Stimulated activated CD4-positive, alpha-beta T cell treated with anti-CD3 and anti-CD28 coated beads, Interleukin-12 subunit alpha, Interleukin-12 subunit beta, amount 100 ng/mL, for 48 hours (primary cell): ENCODE results near the gene TMEM145.
"Not testable (repeated sequence)": the region's sequence is repeated elsewhere in the genome, so short reads cannot be mapped to it uniquely, and the experiment has no call there.

Source experiments
- DNase-seq, 3 donors: peaks; one replicate each; pipeline ENCODE4 v3.0.0-alpha.2; 2020; ENCODE audit warnings: low read depth in 2 of 3, low spot score in 1 of 3

The TMEM145 gene

DNA sequence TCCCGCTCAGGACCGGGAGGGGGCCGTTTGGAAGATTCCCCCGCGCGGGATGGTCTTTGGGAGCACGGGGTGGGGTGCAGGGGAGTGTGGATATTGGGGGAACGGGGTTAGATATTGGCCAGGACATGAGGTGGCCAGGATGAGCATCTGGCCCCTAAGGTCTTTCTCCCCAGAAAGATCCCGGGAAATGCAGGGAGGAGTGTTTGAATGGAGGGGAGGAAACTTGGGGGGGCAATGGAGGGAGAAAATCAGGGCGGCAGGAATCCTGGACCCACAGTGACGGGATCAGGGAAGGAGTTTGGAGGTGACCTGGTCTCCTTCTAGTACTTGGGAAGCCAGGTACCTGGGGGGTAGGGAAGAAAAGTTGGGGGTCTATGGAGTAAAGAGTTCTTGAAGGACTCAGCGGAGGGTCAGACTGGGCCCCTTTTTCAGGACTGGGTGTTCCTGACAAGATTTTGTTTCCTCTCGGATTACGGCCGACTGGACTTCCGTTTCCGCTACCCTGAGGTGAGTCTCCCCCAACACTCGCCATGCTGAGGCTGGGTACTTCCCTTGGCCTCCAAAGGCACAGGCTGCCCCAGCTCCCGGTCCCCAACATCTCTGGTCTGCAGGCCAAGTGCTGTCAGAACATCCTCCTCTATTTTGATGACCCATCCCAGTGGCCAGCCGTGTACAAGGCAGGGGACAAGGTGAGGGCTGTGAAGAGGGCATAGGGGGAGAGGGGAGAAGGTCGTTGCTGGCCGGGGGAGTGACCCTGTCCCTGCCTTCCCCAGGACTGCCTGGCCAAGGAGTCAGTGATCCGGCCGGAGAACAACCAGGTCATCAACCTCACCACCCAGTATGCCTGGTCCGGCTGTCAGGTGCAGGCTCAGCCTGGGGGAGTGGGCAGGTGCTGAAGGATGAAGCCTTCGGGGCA is 989 bp downstream of the TMEM145 start:
- DNase-seq: no peak

DNA sequence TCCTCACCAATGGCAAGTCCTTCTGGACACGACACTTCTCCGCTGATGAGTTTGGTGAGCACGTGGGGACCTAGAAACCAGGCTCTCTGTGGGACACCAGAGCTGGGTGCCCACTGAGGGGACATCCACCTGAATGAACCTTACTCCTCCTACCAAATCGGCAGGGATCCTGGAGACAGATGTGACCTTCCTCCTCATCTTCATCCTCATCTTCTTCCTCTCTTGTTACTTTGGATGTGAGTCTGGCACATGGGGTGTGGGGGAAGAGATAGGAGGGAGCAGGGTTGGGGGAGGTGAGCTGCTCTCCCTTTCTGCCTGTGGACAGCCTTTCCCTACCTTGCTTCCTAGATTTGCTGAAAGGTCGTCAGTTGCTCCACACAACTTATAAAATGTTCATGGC is 1.9 kb downstream of the TMEM145 start:
- DNase-seq: no peak

DNA sequence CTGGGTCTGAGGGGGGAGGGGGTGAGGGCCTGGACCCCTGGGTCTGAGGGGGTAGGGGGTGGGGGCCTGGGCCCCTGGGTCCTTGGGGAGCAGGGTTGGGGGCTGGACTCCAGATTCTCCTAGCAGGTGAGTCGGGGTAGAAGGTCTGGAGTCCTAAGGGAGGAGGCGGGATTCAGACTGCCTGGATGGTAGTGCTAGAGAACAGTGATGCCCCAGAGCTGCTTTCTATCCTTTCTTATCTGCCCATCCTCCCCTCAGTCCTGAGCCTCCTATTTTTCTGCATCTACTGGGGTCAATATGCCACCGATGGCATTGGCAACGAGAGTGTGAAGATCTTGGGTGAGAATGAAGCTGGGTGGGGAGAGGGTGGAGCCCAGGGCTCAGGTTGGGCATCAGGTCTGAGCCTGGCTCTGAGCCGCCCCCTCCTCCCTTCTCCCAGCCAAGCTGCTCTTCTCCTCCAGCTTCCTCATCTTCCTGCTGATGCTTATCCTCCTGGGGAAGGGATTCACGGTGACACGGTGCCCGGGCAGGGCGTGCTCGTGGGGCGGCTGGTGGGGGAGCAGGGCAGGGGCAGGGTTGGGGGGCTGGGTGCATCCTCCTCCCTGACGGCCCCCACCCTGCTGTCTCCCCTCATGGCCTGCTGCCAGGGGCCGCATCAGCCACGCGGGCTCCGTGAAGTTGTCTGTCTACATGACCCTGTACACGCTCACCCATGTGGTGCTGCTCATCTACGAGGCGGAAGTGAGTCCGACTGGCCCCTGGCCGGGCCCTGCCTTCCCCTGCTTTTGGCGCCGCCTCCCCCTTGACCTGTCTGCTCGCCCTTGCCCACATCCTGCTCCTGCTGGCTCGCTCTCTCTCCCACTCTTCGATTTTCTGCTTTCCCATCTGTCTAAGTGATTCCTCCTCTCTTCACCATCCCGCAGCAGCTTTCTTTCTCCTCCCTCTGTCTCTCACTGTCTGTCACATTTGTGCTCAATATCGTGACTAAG is 3.4 kb downstream of the TMEM145 start:
- no peak for DNase-seq

DNA sequence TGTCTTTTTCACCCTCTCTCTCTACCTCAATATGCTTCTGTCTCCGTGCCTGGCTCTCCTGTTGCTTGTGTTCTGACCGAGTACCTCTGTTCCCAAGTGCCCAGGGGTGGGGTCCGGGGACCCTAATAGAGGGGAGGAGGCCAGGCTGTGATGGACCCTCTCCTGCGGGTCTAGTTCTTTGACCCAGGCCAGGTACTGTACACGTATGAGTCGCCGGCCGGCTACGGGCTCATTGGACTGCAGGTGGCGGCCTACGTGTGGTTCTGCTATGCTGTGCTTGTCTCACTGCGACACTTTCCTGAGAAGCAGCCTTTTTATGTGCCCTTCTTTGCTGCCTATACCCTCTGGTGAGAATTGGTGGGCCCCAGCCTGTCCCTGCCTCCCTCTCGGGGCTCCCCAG is 4.4 kb downstream of the TMEM145 start:
- no peak for DNase-seq

DNA sequence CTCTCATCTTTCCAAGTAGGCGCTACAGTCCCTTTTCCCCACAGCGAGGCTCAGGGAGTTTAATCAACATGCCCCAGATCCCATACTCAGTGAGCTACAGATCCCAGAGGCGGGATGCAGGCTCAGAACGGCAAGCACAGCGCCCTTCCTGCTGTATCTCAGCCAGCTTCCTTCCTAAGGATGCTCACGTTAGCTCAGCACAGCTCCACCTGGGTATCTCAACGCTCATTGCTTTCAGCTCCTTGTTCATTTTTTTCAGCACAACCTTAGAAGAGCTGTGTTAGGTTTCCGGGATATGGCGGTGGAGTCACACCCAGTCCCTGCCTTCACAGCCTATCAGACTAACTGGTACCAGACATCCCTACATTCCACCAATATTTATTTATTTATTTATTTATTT is 9.2 kb downstream of the TMEM145 start:
- DNase-seq: no peak

DNA sequence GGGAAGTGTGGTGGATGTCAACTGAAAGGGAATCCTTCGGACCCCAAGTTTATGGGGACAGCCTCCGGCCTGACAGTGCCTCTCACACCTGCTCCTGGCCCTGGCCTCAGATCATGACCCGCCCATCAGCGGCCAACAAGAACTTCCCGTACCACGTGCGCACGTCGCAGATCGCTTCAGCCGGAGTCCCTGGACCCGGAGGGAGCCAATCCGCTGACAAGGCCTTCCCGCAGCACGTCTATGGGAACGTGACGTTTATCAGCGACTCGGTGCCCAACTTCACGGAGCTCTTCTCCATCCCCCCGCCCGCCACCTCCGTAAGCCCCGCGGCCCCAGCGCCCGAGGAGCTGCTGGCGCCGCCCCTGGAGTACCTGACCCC is 10.4 kb downstream of the TMEM145 start:
- no peak for DNase-seq

DNA sequence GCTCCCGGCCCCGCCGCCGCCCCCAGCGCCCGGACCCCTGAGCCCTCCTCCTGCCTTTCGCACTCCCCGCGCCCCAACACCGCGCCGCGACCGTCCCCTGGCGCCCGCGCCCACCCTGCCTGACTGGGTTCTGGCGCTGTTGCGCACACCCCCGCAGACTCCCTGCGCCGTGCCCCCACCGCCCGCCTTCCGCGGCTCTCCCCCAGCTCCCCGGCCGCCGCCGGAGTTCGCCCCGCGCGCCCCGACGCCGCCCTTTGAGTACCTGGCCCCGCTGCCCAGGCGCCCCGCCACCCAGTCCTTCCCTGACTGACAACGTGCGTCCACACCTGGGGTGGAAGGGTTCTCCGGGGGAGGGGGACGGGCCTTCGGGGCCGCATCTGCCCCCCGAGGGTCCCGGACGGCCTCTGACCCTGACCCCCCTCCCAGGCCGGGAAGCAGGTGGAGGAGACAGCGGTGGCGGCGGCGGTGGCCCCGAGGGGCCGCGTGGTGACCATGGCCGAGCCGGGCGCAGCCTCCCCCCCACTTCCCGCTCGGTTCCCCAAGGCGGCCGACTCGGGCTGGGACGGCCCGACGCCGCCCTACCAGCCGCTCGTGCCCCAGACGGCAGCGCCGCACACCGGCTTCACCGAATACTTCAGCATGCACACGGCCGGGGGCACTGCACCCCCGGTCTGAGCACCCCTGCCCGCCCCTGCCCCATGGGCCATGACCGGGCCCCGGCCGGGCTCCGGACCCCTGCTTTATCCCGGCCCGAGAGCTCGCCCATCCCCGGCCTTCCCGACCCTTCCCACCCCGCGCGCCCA is 10.9 kb downstream of the TMEM145 start:
- DNase-seq: no peak

DNA sequence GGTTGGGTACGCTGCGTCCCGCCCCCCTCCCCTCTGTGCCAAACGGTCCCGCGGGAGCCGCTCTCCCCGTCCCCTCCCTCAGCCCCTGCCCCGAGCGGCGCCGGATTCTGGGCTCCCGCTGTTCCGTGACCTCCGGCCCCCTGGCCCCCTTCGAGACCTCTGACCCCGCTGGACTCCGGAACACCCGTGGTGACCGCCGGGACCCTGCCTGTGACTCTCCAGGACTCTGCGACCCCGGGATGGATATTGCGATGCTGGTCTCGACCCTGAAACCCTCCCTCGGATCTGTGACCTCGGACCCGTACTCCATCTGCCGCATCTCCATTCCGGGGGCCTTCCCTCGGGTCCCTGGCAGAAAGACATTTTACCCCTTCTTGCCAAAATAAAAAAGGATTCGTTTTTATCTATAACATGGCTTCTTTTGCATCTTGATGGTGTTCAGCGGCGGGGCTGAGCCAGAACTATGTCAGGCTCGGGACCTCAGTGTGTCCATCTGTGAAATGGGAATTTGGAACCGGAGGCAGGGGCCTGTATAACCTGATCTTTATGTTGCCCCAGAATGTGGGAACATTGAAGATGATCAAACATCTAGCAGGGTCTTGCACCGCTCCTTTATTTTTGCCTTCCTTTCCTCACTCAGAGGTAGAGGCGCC is 11.7 kb downstream of the TMEM145 start:
- no peak for DNase-seq

DNA sequence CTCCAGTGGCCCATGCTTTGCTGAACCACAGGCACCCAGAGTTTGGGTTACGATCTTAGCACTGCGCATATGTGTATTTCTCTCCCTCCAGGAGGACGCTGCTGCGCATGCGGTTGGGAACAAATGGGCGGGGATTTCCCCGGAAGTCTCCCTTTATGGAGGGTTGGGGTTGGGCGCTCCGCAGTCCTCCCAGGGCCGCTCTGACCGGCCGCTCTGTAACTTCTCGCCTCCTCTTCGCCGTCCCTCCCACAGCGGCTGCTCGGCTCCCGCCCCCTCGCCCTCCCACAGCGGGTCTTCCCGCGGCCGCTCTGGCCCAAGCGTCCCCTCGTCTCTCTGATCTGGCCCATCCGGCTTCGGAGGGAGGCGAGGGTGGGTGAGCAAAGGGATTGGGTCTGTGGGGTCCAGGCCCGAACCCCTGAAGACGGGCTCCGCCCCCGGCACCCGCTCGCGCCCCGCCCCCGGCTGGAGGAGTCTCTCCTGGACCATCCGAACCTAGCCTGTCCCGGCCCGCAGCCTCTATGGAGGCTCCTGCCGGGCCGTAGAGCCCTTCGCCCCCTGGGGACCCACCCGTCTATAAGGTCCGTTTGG is 12.3 kb downstream of the TMEM145 start, which contains the start of gene MEGF8:
Gene MEGF8 (plus strand): TSS at position 328 of the 588 bp plus-strand sequence. CDS start 609 bp downstream, outside the sequence.
- peak; percentile 97 to 98 (median 97) for DNase-seq

DNA sequence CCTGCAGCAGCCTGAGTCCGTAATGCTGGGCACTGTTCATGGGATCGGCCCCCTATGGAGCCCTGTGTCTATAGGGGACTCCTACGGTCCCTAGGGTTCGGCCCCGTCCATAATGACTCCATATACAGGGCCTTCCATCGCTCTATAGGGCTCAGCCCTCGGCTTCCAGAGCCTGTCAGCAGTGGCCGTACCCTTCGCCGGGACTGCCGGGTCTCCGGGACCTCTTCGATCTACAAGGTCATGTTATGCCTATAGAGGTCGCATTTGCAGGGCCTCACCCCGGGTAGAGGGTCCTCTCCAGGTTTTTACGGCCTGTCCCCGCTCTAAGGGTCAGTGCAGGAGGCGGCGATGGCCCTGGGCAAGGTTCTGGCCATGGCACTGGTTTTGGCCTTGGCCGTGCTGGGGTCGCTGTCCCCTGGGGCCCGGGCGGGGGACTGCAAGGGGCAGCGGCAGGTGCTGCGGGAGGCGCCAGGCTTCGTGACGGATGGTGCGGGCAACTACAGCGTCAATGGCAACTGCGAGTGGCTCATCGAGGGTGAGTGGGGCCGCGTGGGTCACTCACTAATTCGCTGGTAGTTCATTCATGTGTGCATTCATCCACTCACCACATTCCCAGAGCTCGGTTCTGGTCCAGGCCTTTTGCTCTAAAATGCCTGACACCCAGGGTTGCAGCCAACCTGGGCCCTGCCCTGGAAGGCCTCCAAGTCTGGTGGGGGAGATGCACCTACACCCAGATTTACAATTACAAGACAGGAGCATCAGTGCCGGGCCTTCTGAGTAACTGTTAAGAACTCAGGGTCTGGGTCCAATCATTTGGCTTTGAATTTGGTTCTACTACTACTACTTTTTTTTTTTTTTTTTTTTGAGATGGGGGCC is 13.0 kb downstream of the TMEM145 start:
- no peak for DNase-seq

DNA sequence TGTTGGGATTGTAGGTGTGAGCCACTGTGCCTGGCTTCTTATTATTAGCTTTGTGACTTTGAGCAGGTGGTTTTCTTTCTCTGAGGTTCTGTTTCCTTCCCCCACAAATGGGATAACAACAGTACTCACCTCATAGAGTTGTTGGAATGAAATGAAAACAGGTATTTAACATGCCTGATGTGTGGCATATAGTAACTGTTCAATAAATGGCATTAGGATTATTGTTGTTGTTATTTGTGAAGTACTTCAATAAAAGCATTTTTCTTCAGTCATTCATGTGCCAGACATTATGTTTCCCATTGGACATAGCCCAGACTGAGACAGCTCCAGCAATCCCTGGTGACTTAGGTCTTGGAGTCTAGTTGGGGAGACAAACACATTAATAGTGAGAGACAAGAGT is 13.9 kb downstream of the TMEM145 start:
- no peak for DNase-seq

DNA sequence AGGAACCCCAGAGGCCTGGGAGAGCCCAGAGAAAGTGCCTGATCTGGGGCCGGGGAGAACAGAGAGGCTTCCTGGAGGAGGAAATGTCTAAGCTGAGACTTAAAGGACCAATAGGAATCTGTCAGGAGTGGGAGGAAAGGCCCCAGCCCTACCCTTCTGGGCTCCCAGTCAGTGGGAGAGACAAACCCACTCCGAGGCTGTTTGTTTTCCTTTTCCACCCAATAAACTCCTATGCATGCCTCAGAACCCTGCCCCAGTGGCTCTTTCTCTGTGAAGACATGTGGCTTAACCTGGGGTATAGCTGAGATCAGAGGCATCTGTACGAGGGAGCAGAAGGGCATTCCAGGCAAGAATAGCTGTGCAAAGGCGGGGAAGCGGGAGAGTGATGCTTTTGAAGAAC is 14.3 kb downstream of the TMEM145 start:
- no peak for DNase-seq

DNA sequence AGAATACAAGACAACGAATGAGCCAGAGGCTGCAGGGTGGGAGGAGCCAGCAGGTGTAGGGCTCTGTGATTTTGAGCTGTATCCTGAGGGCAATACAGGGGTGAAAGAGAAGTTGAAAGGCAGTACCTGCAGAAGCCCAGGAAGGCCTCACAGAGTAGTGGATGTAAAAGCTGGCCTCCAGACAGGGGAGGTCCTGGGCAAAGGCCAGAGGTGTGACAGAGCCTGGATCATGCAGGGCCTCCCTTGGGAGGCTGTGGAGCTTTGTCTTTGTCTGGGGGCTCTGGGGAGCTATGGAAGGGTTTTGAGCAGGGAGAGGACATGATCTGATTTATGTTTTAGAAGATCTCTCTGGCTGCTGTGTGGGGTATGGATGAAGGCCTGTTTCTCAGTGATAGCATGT is 15.0 kb downstream of the TMEM145 start:
- no peak for DNase-seq

DNA sequence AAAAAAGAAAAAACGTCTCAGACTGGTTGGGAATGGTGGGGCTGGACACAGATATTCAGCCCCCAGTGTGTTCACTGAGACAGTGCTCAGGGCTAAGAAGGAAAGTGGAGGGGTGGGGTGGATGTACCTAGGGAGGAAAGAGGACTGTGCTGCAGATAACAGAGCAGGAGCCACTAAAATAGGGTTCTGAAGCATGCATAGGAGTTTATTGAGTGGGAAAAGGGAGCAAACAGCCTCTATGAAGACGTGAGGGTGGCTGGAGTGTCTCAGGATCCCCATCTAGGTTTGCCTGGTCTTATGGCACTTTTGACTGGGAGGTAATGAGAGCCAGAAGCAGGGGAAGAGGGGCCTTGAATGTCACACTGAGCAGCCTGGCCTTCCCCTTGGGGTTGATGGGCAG is 15.7 kb downstream of the TMEM145 start:
- DNase-seq: no peak

DNA sequence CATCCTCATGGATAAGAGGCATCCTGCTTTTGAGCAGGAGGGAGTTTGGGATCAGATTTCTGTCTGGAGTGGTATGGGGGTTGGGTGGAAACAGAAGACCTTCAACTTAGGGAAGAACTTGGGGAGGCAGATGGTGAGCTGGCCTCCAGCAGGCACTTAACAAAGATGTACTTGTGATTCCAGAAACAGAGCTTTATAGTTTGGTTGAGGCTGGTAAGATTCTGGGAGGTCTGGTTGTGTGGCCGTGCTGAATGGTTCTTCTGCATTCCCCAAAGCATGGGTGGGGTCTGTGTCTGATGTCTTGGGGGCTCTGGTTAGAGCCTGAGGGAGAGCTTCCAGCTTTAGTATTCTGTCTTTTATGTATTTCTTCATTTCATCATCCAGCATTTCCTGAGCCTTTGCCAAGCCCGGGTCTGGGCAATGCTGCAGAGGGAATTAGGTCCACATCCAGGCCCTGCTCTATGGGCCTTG is 17.2 kb downstream of the TMEM145 start:
- no peak for DNase-seq

DNA sequence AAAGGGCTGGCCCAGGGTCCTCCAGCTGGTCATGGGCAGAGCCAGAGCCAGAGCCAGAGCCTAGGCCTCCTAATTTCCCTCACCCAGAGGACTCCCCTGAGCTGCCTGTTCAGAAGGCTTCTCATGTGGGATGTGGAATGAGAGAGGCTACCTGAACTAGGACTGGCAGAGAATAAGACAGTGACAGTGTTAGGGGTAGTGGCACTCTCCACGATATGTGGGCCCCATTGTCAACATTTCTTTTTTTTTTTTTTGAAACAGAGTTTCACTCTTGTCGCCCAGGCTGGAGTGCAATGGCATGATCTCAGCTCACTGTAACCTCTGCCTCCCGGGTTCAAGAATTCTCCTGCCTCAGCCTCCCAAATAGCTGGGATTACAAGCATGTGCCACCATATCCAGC is 18.2 kb downstream of the TMEM145 start:
- DNase-seq: not testable (repeated sequence)

DNA sequence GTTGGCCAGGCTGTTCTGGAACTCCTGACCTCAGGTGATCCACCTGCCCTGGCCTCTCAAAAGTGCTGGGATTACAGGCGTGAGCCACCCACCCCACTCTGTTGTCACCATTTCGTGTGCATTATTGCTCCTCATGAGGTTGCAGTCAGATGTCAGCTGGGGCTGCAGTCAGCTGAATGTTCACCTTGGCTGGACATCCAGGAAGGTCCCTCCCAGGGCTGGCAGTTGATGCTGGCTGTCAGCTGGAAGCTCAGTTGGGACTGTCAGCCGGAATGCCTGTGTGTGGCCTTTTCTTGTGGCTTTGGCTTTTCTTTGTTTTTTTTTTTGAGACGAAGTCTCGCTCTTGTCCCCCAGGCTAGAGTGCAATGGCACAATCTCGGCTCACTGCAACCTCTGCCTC is 18.9 kb downstream of the TMEM145 start:
- no peak for DNase-seq

DNA sequence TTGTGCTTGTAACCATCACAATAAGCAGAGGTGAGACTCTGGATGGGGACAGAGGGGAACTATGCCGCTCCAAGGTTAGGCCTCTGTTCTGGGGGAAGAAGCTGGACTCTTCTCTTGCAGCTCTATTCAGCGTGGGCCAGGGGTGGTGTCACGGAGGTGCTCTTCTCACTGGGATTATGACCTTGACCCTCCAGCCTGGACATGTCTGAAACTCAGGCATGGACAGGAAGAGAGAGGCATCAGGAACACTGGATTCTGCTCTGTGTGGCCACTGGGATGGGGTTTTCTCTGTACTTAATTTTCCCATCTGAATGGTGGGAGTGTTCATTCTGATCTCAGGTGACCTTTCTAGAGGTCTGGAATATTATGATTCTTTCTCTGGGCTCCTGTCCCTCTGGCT is 19.9 kb downstream of the TMEM145 start:
- no peak for DNase-seq
